ENCODE data around the gene ANKRD44.
"Not testable (repeated sequence)": the region's sequence is repeated elsewhere in the genome, so short reads cannot be mapped to it uniquely, and the experiment has no call there.

ANKRD44 gene

DNA sequence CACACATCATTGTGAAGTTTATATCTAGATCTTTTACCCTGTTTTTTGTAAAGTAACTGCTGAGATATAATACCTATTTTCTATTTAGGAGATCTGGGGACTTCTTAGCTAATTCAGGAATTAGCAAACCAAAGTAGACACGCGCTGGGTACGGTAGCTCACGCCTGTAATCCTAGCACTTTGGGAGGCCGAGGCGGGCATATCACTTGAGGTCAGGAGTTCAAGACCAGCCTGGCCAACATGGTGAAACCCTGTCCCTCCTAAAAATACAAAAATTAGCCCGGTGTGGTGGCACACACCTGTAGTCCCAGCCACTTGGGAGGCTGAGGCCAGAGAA, 23.0 kb downstream of the ANKRD44 start:
- DNase-seq (ENCODE audit: low read depth, low spot score), result not testable (repeated sequence)

DNA sequence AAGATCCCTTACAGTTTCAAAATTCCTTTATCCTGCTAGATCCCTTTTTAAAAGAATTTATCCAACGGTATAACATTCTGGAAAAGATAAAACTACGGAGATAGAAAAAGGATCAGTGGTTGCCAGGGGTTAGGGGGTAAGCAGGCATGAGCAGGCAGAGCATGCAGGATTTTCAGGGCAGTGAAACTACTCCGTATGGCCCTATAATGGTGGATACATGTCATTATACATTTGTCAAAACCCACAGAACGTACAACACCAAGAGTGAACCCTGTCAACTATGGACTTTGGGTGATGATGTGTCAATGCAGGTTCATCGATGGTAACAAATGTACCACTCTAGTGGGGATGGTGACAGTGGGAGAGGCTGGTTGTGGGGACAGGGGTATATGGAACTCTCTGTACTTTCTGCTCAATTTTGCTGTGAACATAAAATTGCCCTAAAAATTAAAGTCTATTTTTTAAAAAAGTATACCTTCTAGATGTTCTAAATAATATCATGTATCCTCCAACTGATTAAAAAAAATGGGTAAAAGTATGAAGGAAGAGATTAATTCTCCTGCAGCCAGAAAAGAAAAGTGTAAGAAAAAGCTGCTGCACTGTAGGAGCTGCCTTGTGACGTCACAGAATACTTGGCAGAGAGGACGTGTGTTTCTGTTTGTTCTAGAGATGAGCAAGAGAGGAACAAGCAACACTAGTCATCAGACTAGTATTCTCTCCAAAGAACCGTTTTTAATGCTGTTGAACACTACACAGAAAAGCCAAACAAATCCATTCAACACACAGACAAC, 23.6 kb downstream of the ANKRD44 start:
- peak; percentile 62 for DNase-seq (ENCODE audit: low read depth, low spot score)

DNA sequence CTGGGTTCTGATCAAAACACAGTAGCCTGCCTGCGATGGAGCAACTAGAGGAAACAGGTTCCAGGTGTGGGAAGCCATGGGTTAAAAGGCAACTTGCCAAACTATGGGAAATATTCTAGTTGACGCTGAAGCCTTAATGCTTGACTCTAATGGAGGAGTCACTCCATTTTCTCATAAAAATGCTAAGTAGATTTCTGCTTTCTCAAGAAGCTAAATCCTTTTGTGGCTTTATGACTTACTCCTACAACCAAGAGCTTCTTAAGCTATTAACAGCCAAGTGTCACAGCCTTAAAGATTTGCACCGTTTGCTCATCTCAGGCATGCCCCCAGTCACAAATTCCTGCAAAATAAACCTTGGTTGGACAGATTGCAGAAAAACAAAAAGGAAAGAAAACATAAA, 25.2 kb downstream of the ANKRD44 start:
- no peak for DNase-seq (ENCODE audit: low read depth, low spot score)

DNA sequence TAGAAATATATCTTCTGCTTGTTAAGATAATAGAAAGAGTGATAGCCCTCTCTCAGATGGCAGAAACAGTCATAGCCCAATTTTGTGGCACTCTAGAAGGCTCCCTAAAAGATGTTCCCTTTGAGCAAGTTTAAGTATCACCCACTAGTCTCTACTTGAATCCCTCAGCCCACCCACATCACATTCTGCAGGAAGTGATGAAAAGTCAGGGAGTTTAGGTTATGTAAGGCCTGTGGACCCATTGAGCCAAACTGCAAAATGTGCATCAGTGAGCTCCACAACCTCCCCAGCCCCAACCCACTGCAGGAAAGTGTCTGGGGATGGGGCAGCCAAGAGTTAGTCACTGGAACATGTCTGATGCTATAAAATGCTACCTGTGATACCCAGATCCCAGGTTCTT, 25.6 kb downstream of the ANKRD44 start:
- DNase-seq (ENCODE audit: low read depth, low spot score), result no peak

DNA sequence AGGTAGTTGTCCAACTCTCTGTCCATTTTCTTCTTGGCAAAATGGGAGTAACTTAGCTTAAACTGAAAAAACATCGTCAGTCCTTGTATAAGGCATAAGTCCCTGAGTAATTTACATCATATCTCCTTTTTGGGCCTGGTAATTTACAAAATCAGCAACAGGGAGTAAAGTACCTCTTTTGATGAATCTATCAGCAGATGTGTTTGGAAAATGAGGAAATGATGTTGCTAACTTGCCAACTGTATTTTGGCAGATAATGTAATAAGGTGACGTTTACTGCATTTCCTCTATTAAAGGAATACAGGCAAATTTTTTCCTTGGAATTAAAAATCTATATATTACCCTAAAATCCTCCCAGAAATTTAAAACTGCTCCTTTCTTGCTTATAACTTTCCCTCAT, 29.2 kb downstream of the ANKRD44 start:
- no peak for DNase-seq (ENCODE audit: low read depth, low spot score)

DNA sequence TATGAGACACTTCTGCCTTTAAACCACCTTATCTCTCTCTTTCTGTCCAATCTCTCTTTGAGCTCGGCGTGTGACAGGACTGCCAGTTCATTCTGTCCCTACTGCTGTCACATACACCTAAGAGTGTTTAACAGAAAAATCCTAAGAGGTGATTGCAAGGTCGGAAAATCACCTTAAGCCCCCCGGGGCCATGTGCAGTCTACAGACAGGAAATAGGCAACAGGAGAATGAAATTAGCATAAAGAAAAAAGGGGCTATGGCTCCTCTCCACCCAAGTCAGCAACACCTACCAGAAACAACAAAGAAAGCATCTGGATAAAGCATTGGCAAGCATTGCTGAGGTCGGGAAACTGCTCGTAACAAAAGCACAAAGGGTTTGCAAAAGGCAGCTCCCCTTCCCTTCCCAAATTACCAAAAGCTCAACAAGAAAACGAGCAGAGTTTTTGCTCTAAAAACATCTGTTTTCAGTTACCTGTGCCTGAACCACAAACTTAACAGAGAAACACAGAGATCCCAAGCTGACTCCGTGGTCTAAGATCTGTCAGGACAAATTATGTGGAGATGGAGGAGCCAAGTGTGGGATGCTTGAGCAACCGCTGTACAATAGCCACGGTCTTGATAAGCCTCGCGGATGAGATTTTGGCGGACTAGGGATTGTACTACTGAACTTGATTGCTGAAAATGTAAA, 30.4 kb downstream of the ANKRD44 start:
- no peak for DNase-seq (ENCODE audit: low read depth, low spot score)

DNA sequence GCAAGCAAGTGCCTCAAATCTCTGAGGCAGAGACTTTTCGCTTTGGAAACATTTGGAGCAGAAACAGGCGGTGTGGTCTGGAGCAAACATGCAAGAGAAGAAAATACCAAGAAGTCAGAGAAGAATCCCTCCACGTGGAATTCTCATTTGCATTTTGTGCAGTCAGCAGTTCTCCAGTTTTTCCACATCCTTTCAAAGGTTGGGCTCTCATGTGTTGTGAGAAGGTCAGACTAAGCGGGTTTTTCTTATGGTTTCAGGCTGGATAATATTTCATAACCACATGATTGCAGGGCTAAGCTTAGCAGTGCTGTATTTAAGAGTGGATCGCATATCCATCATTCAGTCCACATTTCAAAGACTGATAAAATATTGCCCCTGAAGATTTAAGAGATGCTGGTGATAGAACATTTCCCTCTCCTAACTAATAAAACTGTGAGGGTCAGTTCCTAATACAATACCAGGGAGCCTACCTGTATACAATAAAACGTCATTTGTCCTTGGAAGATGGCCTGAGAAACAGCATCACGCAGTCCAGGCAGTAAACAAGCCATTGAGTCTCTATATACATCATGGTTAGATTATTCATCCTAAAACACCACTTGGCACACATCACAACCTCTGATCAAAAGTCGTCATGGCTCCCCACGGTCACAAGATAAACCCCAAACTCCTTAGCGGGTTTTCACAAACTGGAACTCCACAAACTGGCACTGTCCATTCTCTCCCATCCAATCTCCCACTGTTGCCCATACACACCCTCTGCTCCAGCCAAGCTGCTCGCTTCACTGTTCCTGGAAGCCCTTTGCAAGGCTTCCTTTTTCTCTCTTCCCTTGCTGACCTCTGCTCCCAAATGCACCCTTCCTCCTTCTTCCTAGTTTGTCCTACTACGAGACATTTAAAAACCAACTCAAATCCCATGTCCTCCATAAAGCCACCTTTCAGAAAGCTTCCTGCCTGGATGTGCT, 31.5 kb downstream of the ANKRD44 start:
- DNase-seq (ENCODE audit: low read depth, low spot score), result no peak

DNA sequence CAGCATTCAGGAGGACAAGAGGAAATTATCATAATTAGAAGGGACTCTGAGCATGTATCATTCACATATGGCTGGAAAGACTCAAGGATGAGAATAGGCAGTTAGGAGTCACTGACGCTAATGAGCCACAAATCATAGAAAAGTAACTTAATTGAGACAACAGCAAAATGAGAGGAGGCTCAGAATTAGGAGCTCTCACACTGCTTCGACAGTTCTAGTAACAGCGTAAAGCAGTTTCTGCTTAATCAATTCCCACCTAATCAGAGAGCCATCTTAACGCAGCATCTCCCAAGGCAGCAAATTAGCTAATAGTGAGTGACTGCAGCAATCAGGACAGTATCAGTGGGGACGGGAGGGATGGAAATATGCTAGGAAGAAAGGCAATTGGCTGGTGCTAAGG, 32.8 kb downstream of the ANKRD44 start:
- no peak for DNase-seq (ENCODE audit: low read depth, low spot score)

DNA sequence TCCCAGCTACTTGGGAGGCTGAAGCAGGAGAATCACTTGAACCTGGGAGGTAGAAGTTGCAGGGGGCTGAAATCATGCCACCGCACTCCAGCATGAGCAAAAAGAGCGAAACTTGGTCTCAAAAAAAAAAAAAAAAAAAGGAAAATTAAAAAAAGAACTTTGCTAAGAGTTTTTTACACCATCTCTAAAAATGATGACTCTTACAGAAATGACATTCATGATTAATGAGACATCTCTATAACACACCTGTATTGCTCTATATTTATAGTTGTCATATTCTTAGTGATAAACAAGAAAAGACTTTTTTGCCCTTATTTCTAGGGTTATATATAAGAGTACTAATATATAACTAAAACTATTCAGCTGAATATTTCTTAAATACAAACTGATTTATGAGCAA, 34.4 kb downstream of the ANKRD44 start:
- no peak for DNase-seq (ENCODE audit: low read depth, low spot score)

DNA sequence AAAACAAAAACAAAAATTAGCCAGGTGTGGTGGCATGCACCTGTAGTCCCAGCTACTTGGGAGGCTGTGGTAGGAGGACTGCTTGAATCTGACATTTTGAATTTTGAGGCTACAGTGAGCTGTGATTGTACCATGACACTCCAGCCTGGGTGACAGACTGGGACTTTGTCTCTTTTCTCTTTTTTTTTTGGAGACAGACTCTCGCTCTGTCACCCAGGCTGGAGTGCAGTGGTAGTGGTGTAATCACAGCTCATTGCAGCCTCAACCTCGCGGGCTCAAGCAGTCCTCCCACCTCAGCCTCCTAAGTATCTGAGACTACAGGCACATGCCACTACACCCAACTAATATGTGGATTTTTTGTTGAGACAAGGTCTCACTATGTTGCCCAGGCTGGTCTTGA, 35.6 kb downstream of the ANKRD44 start:
- no peak for DNase-seq (ENCODE audit: low read depth, low spot score)

DNA sequence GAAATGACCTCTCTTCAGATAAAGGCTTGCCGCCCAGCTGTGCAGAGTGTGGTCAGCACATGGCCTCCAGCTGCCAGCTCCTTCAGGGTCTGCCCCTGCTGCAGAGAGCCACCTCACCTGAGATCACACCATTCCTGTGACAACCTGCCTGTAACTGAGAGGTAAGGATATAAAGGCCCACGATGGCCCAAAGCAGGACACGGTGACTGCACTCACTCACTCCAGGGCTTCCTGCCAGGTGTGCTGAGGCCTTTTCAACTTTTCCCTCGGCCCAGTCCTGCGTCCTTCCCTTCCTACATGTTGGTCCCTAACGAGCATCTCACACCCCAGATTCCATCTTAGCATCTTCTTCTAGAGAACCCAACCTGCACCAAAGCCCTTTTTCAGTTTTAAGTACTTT, 36.2 kb downstream of the ANKRD44 start:
- DNase-seq (ENCODE audit: low read depth, low spot score), result no peak

DNA sequence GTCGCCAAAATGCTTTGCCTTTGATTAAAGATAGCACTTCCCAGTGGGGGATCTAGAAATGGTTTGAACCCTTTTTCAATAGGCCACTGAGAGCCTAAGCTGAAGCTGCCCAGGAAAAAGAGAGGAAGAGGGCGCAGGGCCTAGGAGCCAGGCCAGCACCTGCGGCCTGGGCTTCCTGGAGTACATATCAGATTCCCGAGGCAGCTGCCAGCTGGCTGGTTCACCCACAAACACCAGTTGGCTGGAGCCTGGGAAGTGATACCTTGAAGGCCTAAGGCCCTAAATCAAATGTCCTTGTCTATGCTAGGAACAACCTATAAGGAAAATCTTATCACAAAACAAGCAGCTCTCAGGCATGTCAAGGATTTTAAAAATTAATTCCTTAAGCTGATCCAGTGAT, 37.1 kb downstream of the ANKRD44 start:
- no peak for DNase-seq (ENCODE audit: low read depth, low spot score)

DNA sequence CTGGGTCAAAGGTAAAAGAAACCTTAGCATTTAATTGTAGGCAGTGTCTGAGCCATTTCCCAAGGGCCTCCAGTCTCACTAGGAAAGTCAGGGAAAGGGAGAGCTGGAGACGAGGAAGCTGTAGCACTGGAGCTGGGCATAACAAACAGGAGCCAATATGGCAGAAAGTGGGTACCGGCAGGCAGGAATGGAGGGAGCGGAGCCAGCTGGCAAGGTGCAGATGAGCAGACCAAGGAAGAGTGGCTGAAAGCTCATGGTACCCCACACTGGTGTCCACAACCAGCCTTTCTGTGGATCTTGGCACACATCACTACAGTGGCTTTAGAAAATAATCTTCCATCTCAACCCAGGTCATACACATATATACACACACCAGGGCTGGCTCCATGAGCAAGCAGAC, 40.0 kb downstream of the ANKRD44 start:
- DNase-seq (ENCODE audit: low read depth, low spot score), result no peak

DNA sequence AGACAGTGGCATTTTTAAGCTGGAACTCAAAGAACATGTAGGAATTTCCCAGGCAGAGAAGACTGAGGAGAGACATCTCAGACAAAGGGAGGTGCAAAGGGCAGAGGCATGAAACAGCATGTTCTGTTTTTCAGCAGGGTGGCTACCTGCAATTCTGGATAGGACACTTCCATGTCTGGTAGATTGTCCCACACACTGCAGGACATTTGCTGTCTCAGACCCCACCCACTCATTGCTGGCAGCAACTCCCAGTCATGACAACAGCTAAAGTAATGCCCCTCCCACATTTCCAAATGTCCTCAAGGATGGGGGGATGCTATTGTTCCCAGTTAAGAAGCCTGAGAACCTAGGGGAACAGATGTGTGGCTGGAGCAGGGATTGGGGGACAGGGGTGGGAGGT, 40.8 kb downstream of the ANKRD44 start:
- DNase-seq (ENCODE audit: low read depth, low spot score), result no peak

DNA sequence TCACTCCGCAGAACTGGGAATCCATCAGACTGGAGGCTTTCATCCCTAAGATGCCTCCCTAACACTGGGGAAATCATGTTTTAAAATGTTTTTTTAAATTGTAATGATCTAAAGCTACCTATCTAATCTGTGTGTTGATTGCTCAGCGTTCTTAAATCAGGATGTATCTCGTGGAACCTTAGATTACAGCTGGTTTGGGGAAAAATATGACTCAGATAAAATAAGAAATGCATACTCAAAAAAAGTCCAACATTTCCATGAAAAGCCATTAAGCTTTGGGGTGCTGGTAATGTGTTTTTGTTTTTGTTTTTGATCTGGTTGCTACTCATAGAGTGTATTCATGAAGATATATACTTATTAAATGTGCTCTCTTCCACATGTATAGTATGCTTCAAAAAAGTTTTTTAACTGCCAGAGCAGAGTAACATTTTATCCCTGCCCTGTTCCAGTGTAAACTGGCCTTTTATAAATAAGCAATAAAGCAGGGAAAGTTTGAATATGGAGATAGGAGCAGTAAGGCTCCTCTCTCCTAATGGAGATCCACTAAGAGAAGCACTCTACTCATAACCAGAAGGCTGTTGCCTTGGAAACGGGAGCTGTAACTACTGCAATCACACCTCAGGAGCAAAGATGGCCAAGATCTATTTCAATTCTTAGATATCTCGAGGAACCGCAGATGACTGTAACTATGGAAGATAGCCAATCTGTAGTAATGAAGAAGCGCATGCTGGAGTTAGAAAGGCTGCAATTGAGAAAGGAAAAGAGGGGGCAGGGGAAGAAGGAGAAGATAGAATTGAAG, 41.6 kb downstream of the ANKRD44 start:
- DNase-seq (ENCODE audit: low read depth, low spot score), result no peak

DNA sequence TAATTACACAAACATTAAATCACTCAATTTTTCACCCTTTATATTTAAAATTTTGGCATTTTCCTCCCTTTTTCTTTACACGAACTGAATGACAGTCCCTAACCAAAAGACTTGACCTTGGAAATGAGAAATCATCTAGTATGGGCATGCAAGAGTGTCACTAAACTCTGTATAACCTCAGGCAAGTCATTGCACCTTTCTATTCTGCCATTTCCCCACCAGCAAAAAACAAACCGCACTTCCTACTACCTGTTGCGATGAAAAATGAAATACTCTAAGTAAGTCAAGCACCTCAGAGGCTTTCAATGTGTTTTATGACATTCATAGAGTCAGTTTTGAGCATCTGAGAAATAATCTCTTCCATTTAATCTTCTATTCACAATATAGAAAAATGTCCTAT, 44.1 kb downstream of the ANKRD44 start:
- DNase-seq (ENCODE audit: low read depth, low spot score), result no peak

DNA sequence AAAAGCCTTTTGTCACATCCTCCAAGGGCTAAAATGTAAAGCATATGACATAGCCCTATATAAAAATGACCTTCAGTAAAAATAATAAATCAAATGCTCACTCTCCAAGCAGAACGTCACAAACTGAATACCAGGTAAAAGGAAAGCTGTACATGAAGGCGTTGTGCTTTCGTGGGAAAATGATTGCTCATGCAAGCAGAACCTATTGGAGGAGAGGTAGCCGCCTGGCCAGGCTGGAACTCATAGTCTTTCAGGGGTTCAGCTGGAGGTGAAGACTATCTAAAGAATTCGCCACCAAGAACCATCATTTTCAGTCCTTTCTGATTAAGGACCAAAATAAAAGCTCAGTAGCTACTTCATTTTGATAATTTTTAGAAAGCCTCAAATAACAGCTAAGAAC, 44.7 kb downstream of the ANKRD44 start:
- DNase-seq (ENCODE audit: low read depth, low spot score), result no peak

DNA sequence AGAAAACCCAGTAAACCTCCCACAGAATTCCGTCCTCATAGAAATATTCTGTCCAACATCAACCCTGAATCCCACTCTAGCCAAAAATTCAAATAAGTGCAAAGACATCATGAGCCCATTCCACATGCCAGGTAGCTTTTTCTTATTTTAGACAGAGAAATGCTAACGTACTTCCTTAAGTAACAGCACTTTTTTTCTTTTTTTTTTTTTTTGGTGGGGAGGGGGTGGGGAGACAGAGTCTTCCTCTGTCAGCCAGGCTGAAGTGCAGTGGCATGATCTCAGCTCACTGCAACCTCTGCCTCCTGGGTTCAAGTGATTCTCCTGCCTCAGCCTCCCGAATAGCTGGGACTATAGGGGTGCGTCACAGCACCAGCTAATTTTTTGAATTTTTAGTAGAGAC, 45.5 kb downstream of the ANKRD44 start:
- no peak for DNase-seq (ENCODE audit: low read depth, low spot score)

DNA sequence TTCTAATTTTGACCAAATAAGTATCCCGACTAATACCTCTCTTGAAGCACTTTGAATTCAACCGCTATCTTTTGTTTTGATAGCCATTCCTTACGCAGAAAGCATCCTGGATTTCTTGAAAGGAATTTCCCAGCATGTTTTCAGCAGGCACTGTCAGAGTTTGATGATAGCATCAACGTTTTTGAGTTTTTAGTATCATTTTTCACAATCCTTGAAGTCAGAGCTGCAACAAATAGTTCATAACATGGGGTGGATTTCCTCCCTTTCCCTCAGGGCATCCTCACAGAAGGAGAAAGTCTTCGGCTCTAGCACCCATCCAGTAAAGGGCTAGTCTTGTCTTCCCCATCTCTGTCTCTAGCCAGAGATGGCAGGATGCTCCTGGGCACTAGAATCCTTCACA, 46.2 kb downstream of the ANKRD44 start:
- no peak for DNase-seq (ENCODE audit: low read depth, low spot score)

DNA sequence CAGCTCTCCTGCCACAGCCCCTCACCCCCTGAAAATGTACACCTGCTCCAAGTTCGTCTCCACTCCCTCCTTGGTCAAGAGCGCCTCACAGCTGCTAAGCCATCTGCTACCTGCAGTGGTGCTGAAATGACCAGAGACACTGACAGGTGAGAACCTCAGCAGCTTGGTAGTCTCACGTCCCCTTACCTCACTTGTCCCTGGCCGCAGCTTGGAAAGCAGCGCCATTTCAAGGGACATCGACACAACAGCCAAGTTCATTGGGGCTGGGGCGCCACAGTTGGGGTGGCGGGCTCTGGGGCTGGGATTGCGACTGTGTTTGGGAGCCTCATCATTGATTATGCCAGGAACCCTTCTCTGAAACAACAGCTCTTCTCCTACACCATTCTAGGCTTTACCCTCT, 47.5 kb downstream of the ANKRD44 start:
- no peak for DNase-seq (ENCODE audit: low read depth, low spot score)

DNA sequence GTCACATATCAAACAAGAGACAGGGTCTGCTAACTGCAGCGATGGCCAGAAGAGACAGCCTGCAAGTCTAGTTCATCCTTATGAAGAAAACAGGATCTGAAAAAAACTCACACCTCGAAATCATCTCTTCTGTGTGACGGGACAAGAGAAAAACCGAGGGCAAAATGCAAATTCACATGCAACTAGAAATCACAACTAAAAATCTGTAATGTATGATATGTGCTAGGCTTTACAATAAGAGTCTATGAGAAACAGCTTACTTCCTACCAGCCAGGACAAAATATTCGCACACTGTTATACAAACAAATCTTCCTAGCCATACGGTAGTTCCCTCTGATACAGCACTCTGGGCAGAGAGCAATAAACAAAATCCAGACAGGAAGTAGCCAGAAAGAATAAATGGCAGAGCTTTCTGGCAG, 48.8 kb downstream of the ANKRD44 start:
- no peak for DNase-seq (ENCODE audit: low read depth, low spot score)
